PC-9 (cell line): Measurements from ENCODE around the gene RAD23A. TPM values are rescaled to one million over a fixed set of nuclear protein-coding genes. Genes with fewer than 3 reads are reported as not detected.
"Not testable (repeated sequence)": the region's sequence is repeated elsewhere in the genome, so short reads cannot be mapped to it uniquely, and the experiment has no call there.

ENCODE experiments used
- BruUV-seq: library from RNA; stranded (reverse); fragments of 400-500 nt; replicated peaks from 2 replicates; lab custom pipeline; 2021; lab: Mats Ljungman, UMichigan
- CTCF ChIA-PET: fragments of 300-600 bp; sonication (Branson Sonifier 250); formaldehyde crosslinking; loops from one replicate; lab custom pipeline; 2022; ENCODE audit warnings: antibody characterized with exemption; lab: Charles Lee
- POLR2A ChIA-PET: fragments of 300-600 bp; sonication (Branson Sonifier 250); formaldehyde crosslinking; loops from one replicate; lab custom pipeline; 2022; ENCODE audit warnings: antibody characterized with exemption; ENCODE audit not compliant: unreplicated experiment; lab: Charles Lee
- DNase-seq, 2 experiments: peaks; one replicate each; pipeline versions ENCODE4 v3.0.0 to v3.0.0-alpha.2; 2015 to 2022; ENCODE audit warnings: mixed read lengths in 1 of 2
- H2AFZ ChIP-seq: fragments of 200-600 bp; sonication (generic); 2 replicates; pipeline ENCODE4 v1.8.1; 2017; ENCODE audit warnings: antibody characterized with exemption
- H3F3A ChIP-seq: fragments of 200-600 bp; sonication (generic); 2 replicates; pipeline ENCODE4 v1.8.1; 2017; ENCODE audit warnings: antibody characterized with exemption, mild to moderate bottlenecking, low read depth; ENCODE audit not compliant: insufficient read depth
- H3K27ac ChIP-seq: fragments of 200-600 bp; sonication (generic); 2 replicates; pipeline ENCODE4 v1.6.1; 2016; ENCODE audit warnings: mixed run types
- H3K27me3 ChIP-seq: fragments of 200-600 bp; sonication (generic); 2 replicates; pipeline ENCODE4 v1.6.1; 2016; ENCODE audit warnings: low read depth, mixed run types; ENCODE audit not compliant: insufficient read depth
- H3K36me3 ChIP-seq: fragments of 200-600 bp; sonication (generic); 2 replicates; pipeline ENCODE4 v1.6.1; 2016; ENCODE audit warnings: low read depth, mixed run types
- H3K4me1 ChIP-seq: fragments of 200-600 bp; sonication (generic); replicated peaks from 2 replicates; pipeline ENCODE4 v1.6.1; 2016; ENCODE audit warnings: mixed run types; ENCODE audit not compliant: insufficient read depth
- H3K4me2 ChIP-seq: fragments of 200-600 bp; sonication (generic); 2 replicates; pipeline ENCODE4 v1.6.1; 2017; ENCODE audit warnings: mixed run types
- H3K4me3 ChIP-seq: fragments of 200-600 bp; sonication (generic); 2 replicates; pipeline ENCODE4 v1.6.1; 2016; ENCODE audit warnings: mixed run types
- H3K79me2 ChIP-seq: fragments of 200-600 bp; sonication (generic); 2 replicates; pipeline ENCODE4 v1.6.1; 2017; ENCODE audit warnings: low read depth, mixed run types
- H3K9me2 ChIP-seq: fragments of 200-600 bp; sonication (generic); 2 replicates; pipeline ENCODE4 v1.8.1; 2017; ENCODE audit warnings: mild to moderate bottlenecking; ENCODE audit not compliant: insufficient read depth
- H3K9me3 ChIP-seq: fragments of 200-600 bp; sonication (generic); 2 replicates; pipeline ENCODE4 v1.8.1; 2016; ENCODE audit warnings: low read depth; ENCODE audit not compliant: insufficient read depth
- H4K20me1 ChIP-seq: fragments of 200-600 bp; sonication (generic); 2 replicates; pipeline ENCODE4 v1.8.1; 2017; ENCODE audit not compliant: insufficient read depth
- CTCF ChIP-seq: fragments of 200-600 bp; sonication (generic); conservative IDR thresholded peaks from 2 replicates; pipeline ENCODE4 v1.6.1; 2017; ENCODE audit warnings: mixed run types, antibody characterized with exemption, mild to moderate bottlenecking, moderate library complexity
- EZH2 ChIP-seq: fragments of 200-600 bp; sonication (generic); IDR thresholded peaks from 2 replicates; pipeline ENCODE4 v1.8.0; 2017; ENCODE audit warnings: antibody characterized with exemption, low read depth
- intact Hi-C: fragments of 100-400 bp; cut with micrococcal nuclease; formaldehyde crosslinking; loops from one replicate; pipeline ENCODE4 v1.10.0; 2022; ENCODE audit not compliant: unreplicated experiment
- total RNA-seq: library from RNA; stranded (reverse); gene quantifications from 2 replicates; pipeline ENCODE4 v1.2.3, GENCODE V29; 2021

RAD23A gene
- total RNA-seq, 1 experiment from 2014 or later = 186 TPM

GRCh38 chr19:12947702-12948611, 2.3 kb downstream of the RAD23A start:
- peaks cover 36% of the 10 kb centered on the region for H4K20me1 ChIP-seq
- H3K79me2 ChIP-seq = peaks cover 32% of the 10 kb centered on the region
- H3K9me2 ChIP-seq = no peaks in the 10 kb centered on the region
- peak overlapping the region; percentile 97 for H3K4me2 ChIP-seq
- peaks cover 45% of the 10 kb centered on the region for H3K36me3 ChIP-seq
- peaks cover 91% of the 10 kb centered on the region for H3F3A ChIP-seq
- no peak overlapping the region for H2AFZ ChIP-seq
- no peaks in the 10 kb centered on the region for H3K27me3 ChIP-seq
- ChIA-PET CTCF (no interaction called here), POLR2A (interaction anchor here (0.7 kb wide), 1 partner anchor 103 kb away, joined by 5 read pairs; no protein-coding TSS in a partner anchor)
- DNase-seq = no peak
- TF ChIP-seq EZH2 = no peak
- H3K9me3 ChIP-seq = no peaks in the 10 kb centered on the region
- no peak overlapping the region for H3K4me3 ChIP-seq
- H3K27ac ChIP-seq = no peak overlapping the region
- peaks cover 23% of the 10 kb centered on the region for H3K4me1 ChIP-seq
- BruUV-seq = no TSS peak
- intact Hi-C loops = no loop called here

- ChIA-PET CTCF (no interaction called here), POLR2A (no interaction called here)
- no peaks in the 10 kb centered on the region for H3K27me3 ChIP-seq
- H3K4me1 ChIP-seq = peaks cover 23% of the 10 kb centered on the region
- intact Hi-C loops = no loop called here
- peaks cover 38% of the 10 kb centered on the region for H3K79me2 ChIP-seq
- no peak for TF ChIP-seq CTCF
- TF ChIP-seq EZH2 = no peak
- no peaks in the 10 kb centered on the region for H3K9me2 ChIP-seq
- peaks cover 39% of the 10 kb centered on the region for H3K36me3 ChIP-seq
- no TSS peak for BruUV-seq
- no peak overlapping the region for H3K4me3 ChIP-seq
- peaks cover 39% of the 10 kb centered on the region for H4K20me1 ChIP-seq
- no peak overlapping the region for H3K4me2 ChIP-seq
- H3K9me3 ChIP-seq = no peaks in the 10 kb centered on the region
- H3K27ac ChIP-seq = no peak overlapping the region
- DNase-seq = no peak
- peaks cover 89% of the 10 kb centered on the region for H3F3A ChIP-seq
- no peak overlapping the region for H2AFZ ChIP-seq
These were observed 3.1 kb downstream of the RAD23A start for GRCh38 chr19:12948612-12949362.

- ChIA-PET CTCF (interaction anchor here (0.6 kb wide), 1 partner anchor 17 kb away, joined by 12 read pairs; no protein-coding TSS in a partner anchor), POLR2A (interaction anchor here (0.6 kb wide), 1 partner anchor 157 kb away, joined by 4 read pairs; no protein-coding TSS in a partner anchor)
- no peak for DNase-seq
These were observed 4.0 kb downstream of the RAD23A start for GRCh38 chr19:12949363-12950283.

GRCh38 chr19:12952050-12952449, 6.4 kb downstream of the RAD23A start:
- Histone ChIP-seq H3K36me3 (peaks cover 39% of the 10 kb centered on the region), H3K79me2 (peaks cover 57% of the 10 kb centered on the region), H3F3A (peaks cover 91% of the 10 kb centered on the region), H3K4me1 (peaks cover 26% of the 10 kb centered on the region), H4K20me1 (peaks cover 36% of the 10 kb centered on the region)
- intact Hi-C loops, DNase-seq, H3K4me3 ChIP-seq, H3K9me3 ChIP-seq, H3K9me2 ChIP-seq, H3K27me3 ChIP-seq, BruUV-seq, POLR2A ChIA-PET, H2AFZ ChIP-seq, H3K27ac ChIP-seq, CTCF ChIA-PET, H3K4me2 ChIP-seq: not testable (repeated sequence)

More at GRCh38 chr19:12949363-12950283, 4.0 kb downstream of the RAD23A start:
- no peak overlapping the region for H3K4me2 ChIP-seq
- peaks cover 89% of the 10 kb centered on the region for H3F3A ChIP-seq
- no TSS peak for BruUV-seq
- no peak overlapping the region for H3K27ac ChIP-seq
- no peaks in the 10 kb centered on the region for H3K27me3 ChIP-seq
- H2AFZ ChIP-seq = no peak overlapping the region
- H3K4me1 ChIP-seq = peaks cover 23% of the 10 kb centered on the region
- peaks cover 44% of the 10 kb centered on the region for H4K20me1 ChIP-seq
- peaks cover 46% of the 10 kb centered on the region for H3K79me2 ChIP-seq
- no peak overlapping the region for H3K4me3 ChIP-seq
- H3K9me3 ChIP-seq = no peaks in the 10 kb centered on the region
- intact Hi-C loops = no loop called here
- no peaks in the 10 kb centered on the region for H3K9me2 ChIP-seq
- TF ChIP-seq EZH2 = no peak
- no peak for TF ChIP-seq CTCF
- H3K36me3 ChIP-seq = peaks cover 39% of the 10 kb centered on the region
